ENCODE data around the gene IGLL5. TPM values are rescaled to one million over a fixed set of nuclear protein-coding genes. Genes with fewer than 3 reads are reported as not detected.

IGLL5 gene
- polyA plus RNA-seq, 1 of the 3 experiments (the other 2 are of a cell fraction): not detected

GRCh38 chr22:22840780-22841179 is 46.8 kb upstream of the IGLL5 start:
- Histone ChIP-seq H2AFZ (ENCODE audit: low read depth) (no peak overlapping the region), H3K9me3 (no peaks in the 10 kb centered on the region), H3K27me3 (ENCODE audit: insufficient read depth) (no peaks in the 10 kb centered on the region; the same call in 1 of the 2 replicates), H3K36me3 (replicated peaks in 1 of 2; ENCODE audit: control insufficient read depth in 1 of 2, insufficient read depth in 2 of 2, low read length in 1 of 2) (no peaks in the 10 kb centered on the region), H3K4me3 (ENCODE audit: low read depth in 2 of 2, low read length in 1 of 2) (no peak overlapping the region), H3K9ac (no peak overlapping the region), H3K9me2 (no peaks in the 10 kb centered on the region), H3F3A (replicated peaks; ENCODE audit: insufficient read depth) (no peaks in the 10 kb centered on the region), H3K27ac (ENCODE audit: low read depth in 2 of 2, low read length in 1 of 2) (no peak overlapping the region), H4K20me1 (ENCODE audit: insufficient read depth) (no peaks in the 10 kb centered on the region), H3K4me1 (ENCODE audit: control insufficient read depth in 1 of 2, insufficient read depth in 2 of 2, low read depth in 1 of 2, low read length in 1 of 2) (peaks cover 0 to 3% of the 10 kb centered on the region in 2 experiments; a peak in 1 of 4 replicates), H3K79me2 (ENCODE audit: insufficient read depth) (no peaks in the 10 kb centered on the region), H3K4me2 (no peak overlapping the region)
- WGBS (ENCODE audit: low lambda C conversion rate): 35% methylated on average over 2 of the region's 2 CpGs
- CTCF ChIA-PET: no interaction called here
- POLR2A ChIA-PET: no interaction called here
- no peak for DNase-seq
- no peak for TF ChIP-seq ELF1 (IDR thresholded peaks at IDR 0.05)
- no peak for TF ChIP-seq FOXM1 (IDR thresholded peaks at IDR 0.05; ENCODE audit: low read depth)

DNA sequence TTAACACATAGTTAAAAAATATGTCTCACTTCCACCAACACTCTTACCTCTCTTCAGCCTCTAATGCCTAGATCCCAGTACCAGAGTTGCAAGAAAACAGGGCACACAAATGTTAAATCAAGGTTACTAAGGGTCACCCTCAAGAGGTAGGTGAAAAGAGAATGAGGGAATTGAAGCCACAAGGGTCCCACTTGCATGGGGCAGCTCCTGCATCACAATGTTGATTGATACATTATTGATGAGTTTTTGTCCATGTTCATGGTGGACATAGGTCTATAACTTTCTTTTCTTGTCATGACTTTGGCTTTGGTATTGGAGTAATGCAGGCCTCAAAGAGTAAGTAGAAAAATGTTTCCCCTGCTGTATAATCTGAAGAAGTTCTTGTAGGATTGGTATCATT is 46.0 kb upstream of the IGLL5 start:
- H3F3A ChIP-seq (replicated peaks; ENCODE audit: insufficient read depth): no peaks in the 10 kb centered on the region
- H3K4me2 ChIP-seq: no peak overlapping the region
- no peaks in the 10 kb centered on the region for H3K36me3 ChIP-seq (replicated peaks in 1 of 2; ENCODE audit: control insufficient read depth in 1 of 2, insufficient read depth in 2 of 2, low read length in 1 of 2)
- peaks cover 0 to 3% of the 10 kb centered on the region in 2 experiments; a peak in 1 of 4 replicates for H3K4me1 ChIP-seq (ENCODE audit: control insufficient read depth in 1 of 2, insufficient read depth in 2 of 2, low read depth in 1 of 2, low read length in 1 of 2)
- ChIA-PET POLR2A (no interaction called here), CTCF (interaction anchor here (1.6 to 1.7 kb wide), 2 partner anchors 36 to 40 kb away, joined by 4 to 6 read pairs; no protein-coding TSS in a partner anchor)
- no peak overlapping the region for H3K27ac ChIP-seq (ENCODE audit: low read depth in 2 of 2, low read length in 1 of 2)
- DNase-seq: no peak
- no peak overlapping the region for H3K4me3 ChIP-seq (ENCODE audit: low read depth in 2 of 2, low read length in 1 of 2)
- no peak overlapping the region for H2AFZ ChIP-seq (ENCODE audit: low read depth)
- no peaks in the 10 kb centered on the region for H3K9me3 ChIP-seq
- no peaks in the 10 kb centered on the region; the same call in 1 of the 2 replicates for H3K27me3 ChIP-seq (ENCODE audit: insufficient read depth)
- H3K9me2 ChIP-seq: no peaks in the 10 kb centered on the region
- no peak overlapping the region for H3K9ac ChIP-seq
- H3K79me2 ChIP-seq (ENCODE audit: insufficient read depth): no peaks in the 10 kb centered on the region
- TF ChIP-seq CHD2 (IDR thresholded peaks at IDR 0.05; ENCODE audit: low read length, partially characterized antibody) (no peak), TEAD4 (IDR thresholded peaks at IDR 0.05; ENCODE audit: borderline replicate concordance, insufficient read depth) (no peak), EP300 (IDR thresholded peaks at IDR 0.05; ENCODE audit: borderline replicate concordance in 1 of 2, low read depth in 1 of 2, low read length in 1 of 2) (no peak), NRF1 (IDR thresholded peaks at IDR 0.05; ENCODE audit: low read depth, low read length) (no peak)
- TF ChIP-seq, protein P1, sequence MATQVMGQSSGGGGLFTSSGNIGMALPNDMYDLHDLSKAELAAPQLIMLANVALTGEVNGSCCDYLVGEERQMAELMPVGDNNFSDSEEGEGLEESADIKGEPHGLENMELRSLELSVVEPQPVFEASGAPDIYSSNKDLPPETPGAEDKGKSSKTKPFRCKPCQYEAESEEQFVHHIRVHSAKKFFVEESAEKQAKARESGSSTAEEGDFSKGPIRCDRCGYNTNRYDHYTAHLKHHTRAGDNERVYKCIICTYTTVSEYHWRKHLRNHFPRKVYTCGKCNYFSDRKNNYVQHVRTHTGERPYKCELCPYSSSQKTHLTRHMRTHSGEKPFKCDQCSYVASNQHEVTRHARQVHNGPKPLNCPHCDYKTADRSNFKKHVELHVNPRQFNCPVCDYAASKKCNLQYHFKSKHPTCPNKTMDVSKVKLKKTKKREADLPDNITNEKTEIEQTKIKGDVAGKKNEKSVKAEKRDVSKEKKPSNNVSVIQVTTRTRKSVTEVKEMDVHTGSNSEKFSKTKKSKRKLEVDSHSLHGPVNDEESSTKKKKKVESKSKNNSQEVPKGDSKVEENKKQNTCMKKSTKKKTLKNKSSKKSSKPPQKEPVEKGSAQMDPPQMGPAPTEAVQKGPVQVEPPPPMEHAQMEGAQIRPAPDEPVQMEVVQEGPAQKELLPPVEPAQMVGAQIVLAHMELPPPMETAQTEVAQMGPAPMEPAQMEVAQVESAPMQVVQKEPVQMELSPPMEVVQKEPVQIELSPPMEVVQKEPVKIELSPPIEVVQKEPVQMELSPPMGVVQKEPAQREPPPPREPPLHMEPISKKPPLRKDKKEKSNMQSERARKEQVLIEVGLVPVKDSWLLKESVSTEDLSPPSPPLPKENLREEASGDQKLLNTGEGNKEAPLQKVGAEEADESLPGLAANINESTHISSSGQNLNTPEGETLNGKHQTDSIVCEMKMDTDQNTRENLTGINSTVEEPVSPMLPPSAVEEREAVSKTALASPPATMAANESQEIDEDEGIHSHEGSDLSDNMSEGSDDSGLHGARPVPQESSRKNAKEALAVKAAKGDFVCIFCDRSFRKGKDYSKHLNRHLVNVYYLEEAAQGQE (IDR thresholded peaks at IDR 0.05; ENCODE audit: low read depth, low read length): no peak
- no peaks in the 10 kb centered on the region for H4K20me1 ChIP-seq (ENCODE audit: insufficient read depth)

- ChIA-PET CTCF (interaction anchor here (1.0 to 1.7 kb wide), 4 partner anchors 14 to 42 kb away, joined by 3 to 6 read pairs (median 5); no protein-coding TSS in a partner anchor), POLR2A (no interaction called here)
- Histone ChIP-seq H3K27me3 (ENCODE audit: insufficient read depth) (no peaks in the 10 kb centered on the region), H3F3A (replicated peaks; ENCODE audit: insufficient read depth) (no peaks in the 10 kb centered on the region), H3K79me2 (ENCODE audit: insufficient read depth) (no peaks in the 10 kb centered on the region), H3K4me2 (no peak overlapping the region), H3K9me2 (no peaks in the 10 kb centered on the region), H3K27ac (ENCODE audit: low read depth in 2 of 2, low read length in 1 of 2) (no peak overlapping the region), H2AFZ (ENCODE audit: low read depth) (no peak overlapping the region), H3K9me3 (no peaks in the 10 kb centered on the region), H3K36me3 (replicated peaks in 1 of 2; ENCODE audit: control insufficient read depth in 1 of 2, insufficient read depth in 2 of 2, low read length in 1 of 2) (no peaks in the 10 kb centered on the region), H3K4me3 (ENCODE audit: low read depth in 2 of 2, low read length in 1 of 2) (no peak overlapping the region), H3K4me1 (ENCODE audit: control insufficient read depth in 1 of 2, insufficient read depth in 2 of 2, low read depth in 1 of 2, low read length in 1 of 2) (peaks cover 0 to 3% of the 10 kb centered on the region in 2 experiments; a peak in 1 of 4 replicates), H4K20me1 (ENCODE audit: insufficient read depth) (no peaks in the 10 kb centered on the region), H3K9ac (no peak overlapping the region)
- no peak for DNase-seq
- TF ChIP-seq MEF2A (IDR thresholded peaks at IDR 0.05; ENCODE audit: borderline replicate concordance, low read depth) (no peak), ELF1 (IDR thresholded peaks at IDR 0.05) (no peak), SMC3 (IDR thresholded peaks at IDR 0.05; ENCODE audit: low read depth, low read length) (no peak), EP300 (IDR thresholded peaks at IDR 0.05; ENCODE audit: borderline replicate concordance in 1 of 2, low read depth in 1 of 2, low read length in 1 of 2) (no peak), TAF1 (IDR thresholded peaks at IDR 0.05; ENCODE audit: borderline replicate concordance, low read depth, low read length) (no peak), NFIC (IDR thresholded peaks at IDR 0.05; ENCODE audit: borderline replicate concordance) (no peak), MAX (IDR thresholded peaks at IDR 0.05; ENCODE audit: low read depth) (no peak)
- TF ChIP-seq, protein P1 (IDR thresholded peaks at IDR 0.05; ENCODE audit: low read depth, low read length): no peak
Measured at GRCh38 chr22:22842085-22842484, 45.5 kb upstream of the IGLL5 start.

All from SK-N-SH (cell line).